Frontal cortex (tissue), 4 donors: ENCODE measurements around the gene FICD. TPM values are rescaled to one million over a fixed set of nuclear protein-coding genes. Genes with fewer than 3 reads are reported as not detected.
A peak's percentile ranks its signal among the peaks of the same experiment; 100 is the strongest.

ENCODE experiments used
- DNase-seq, 2 donors: peaks; one replicate each; pipeline ENCODE4 v3.0.0; 2012; ENCODE audit warnings: low spot score in 2 of 2
- FAIRE-seq: peaks from 2 replicates; lab custom pipeline; 2012; peaks lifted over from hg19 to GRCh38; lab: Jason Lieb, UNC
- total RNA-seq: library from RNA; depleted of rRNA; stranded (reverse); fragments of >200 nt; gene quantifications from one replicate; pipeline ENCODE4 v1.2.3, GENCODE V29; 2014
- donor health status: control.
- donor health status: control.
- donor health status: control.

The FICD gene
- total RNA-seq, 1 donor from 2014 or later: 5.3 TPM

DNA sequence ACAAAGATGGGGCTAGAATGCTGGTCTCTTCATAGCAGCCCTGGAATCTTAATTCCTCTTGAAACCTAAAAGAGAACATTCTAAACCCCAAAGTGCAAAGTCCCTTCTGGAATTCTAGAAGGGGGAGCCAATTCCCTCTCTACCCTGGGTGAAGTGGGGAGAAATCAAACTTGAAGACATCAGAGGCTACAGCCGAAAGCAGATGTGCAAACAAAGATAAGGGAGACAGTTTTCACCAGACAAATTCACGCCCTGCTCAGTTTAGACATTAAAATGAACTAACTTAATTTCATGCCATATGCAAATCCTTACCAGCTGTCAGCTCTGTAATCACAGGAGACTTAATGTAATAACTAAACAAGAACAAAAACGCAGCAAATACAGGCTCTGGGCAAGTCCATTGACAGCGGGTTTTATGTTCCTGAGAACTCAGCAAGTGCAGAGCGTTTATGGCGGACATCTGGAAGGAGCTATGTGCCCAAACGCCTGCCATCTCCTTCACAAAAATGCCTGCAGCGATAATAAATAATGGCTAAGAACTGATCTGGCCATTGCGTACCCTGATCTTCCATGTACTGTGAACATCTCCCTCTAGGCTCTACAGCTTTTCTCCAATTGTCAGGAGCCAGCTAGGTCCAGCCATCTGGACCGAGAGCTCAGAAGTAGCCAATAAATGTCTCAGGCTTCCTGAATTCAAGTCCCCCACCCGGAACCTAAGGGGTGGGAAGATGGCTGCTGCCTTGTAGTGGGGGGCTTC lies 19.1 kb upstream of the FICD start:
- DNase-seq: no peak

DNA sequence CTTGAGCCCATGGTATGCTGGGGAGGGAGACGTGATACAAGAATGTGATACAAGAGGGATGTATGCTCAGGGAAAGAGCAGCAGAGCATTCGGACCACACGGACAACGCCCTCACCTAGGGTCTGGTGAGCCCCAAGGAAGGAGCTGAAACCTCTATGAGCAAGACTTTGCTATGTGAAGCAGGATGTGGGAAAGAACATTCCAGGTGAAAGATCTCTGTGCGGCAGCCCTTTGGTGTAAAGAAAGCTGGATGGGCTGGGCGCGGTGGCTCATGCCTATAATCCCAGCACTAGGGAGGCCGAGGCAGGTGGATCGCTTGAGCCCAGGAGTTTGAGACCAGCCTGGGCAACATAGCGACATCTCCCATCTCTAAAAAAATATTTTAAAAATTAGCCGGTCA lies 16.9 kb upstream of the FICD start:
- FAIRE-seq: no peak
- no peak for DNase-seq

More for the DNA sequence above, 19.1 kb upstream of the FICD start:
- no peak for FAIRE-seq

DNA sequence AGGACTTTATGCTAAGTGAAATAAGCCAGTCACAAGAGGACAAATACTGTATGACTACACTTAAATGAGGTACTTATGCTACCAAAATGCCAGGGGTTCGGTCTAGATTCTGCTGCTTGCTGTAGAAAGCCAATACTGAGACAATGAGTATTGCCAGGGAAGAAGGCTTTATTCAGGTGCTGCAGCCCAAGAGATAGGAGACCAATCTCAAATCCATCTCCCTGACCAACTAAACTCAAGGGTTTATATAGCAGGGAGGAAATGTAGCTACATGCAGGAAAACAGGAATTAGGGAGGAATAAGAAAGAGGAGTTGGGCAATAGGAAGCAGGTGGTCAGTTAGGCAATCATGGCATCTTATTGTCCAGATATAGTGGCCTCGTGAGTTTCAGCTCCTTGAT lies 12.2 kb upstream of the FICD start:
- FAIRE-seq: no peak

DNA sequence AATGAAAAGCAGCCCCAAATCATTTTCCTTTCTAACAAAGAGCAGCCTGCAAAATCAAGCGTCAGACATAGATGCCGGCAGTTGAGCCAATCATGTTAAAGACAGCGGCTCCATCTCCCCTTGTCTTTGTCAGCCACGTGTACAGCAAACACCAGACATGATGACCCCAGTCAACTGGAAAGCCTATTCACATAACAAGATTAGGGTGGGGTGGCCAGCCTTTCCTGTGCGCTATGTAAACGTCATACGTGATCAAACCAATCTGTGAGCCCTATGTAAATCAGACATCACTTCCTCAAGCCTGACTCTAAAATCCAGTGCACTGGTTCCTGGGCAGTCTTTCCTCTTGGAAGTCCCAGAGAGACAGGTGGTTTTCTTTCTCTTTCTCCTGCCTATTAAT lies 9.9 kb upstream of the FICD start:
- FAIRE-seq: no peak
- no peak for DNase-seq

More for the DNA sequence above, 12.2 kb upstream of the FICD start:
- no peak for DNase-seq

DNA sequence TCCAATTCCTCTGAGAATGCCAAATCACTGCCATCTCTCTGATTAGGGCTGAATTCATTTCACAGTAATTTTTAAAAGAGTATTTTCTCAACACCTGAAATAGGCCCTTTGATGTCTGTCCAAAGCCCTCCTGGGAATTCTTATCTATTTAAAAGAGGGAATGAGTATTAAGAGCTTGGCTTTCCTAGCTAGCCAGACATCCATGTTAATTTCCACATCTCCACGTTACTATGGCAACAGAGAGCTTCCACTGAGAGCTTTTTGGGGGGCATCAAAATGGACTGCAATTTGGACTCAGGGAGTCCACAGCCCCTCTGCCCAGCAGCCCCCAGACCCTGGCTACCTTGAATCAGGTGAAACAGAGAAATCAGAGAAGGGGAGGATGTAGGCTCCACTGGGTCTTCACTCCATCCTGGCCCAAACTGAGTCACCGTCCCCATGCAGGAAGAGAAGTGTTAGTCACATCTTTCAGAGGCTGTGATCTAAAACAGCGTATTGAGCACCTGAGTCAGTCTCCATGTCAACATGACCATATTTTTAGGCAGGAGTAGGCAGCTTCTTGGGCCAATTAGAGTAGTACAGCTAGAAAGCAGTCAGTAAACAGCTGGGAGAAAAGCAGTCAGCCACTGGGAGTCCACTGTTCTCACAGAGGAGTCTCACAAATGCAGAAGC lies 7.0 kb upstream of the FICD start:
- DNase-seq (no peak), FAIRE-seq (no peak)

DNA sequence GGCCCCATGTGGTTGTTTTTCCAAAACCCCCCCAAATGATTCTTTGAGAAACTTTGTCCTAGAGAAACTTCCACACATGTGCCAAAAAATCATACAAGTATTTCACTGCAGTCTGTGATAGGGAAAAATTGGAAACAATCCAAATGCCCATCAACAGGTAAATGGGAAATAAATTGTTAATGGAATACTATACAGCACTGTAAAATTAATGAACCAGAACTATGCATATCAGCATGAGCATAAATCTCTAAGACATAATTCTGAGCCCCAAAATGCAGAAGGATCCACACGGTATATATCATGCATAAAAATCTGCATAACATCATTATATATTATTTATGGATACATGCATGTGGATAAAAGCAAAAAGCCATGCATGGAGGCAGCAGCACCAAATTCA lies 5.3 kb upstream of the FICD start:
- FAIRE-seq (no peak), DNase-seq (no peak)

DNA sequence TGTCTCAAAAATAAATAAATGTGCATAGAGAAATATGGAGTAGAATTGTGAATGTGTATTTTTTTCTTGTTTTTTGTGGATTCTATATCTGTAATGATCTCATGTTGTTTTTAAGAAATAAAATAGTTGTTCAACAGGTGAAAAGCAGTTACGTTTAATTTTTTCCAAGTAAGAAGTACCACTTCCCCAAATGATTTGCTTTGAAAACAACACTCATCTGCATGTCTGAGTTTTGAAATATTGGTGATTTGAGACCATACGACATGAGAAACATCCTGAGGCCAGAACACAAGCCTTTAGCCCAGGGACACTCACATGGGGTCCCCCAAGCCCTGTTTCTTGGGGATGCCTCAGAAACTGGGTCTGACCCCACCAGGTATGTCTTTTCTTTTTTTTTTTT lies 4.2 kb upstream of the FICD start:
- DNase-seq (no peak), FAIRE-seq (no peak)

DNA sequence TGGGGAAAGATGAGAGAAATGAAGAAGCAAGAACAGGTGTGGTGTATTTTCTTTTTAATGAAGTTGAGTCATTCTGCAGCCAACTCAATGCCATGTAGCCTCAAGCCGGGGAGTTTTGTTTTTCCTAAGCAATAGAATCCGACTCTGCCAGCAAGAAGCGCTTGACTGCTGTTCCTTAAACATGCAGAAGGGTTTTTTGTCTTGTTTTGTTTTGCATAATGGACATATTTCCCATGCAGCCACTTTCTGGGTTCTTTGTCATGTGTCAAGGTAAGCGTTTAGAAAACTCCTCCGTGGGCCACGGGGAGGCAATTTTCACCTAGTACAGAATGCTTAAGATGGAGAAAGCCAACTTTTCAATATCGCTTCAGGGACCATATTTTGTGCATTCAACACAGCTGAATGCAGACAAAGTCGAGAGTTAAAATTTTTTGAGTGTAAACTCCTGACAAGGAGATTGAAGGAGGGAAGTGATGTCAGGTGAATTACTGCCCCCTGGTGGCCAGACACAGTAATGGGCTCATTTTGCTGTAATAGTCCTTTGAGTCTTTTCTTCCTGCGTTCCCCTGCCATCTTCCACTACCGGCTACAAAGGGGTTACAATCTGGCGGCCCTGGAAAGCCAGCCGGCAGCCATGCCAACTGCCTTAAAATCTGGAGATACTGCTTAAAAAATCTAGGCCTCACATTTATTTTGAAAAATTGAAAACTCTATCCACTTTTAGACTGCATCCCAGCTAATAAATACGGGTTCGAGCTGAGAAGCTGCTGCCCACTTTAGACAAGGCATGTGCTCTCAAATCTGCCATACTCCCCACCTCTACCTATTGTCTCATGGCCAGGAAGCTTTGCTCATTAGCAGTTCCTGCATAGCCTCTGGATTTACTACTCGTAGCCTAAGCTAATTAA lies 3.2 kb upstream of the FICD start:
- DNase-seq (peak in 1 of 2 donors; percentile 61), FAIRE-seq (no peak)

DNA sequence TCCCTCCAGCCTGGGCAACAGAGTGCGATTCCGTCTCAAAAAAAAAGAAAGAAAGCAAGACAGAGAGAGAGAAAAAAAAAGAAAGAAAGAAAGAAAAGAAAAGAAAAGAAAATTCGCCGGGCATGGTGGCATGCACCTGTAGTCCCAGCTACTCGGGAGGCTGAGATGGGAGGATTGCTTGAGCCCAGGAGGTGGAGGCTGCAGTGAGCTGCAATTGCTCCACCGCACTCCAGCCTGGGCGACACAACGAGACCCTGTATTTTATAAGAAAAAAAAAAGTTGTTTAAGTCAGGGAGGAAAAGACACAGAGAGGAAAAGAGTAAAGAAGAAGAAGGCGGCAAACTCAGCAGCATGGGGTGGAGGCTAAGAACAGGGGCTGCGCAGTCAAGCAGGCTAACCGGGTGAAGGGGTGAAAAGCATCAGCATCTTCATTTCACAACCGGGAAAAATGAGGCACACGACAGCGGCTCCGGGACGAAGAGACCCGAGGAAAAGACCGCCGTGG lies 557 bp upstream of the FICD start:
- no peak for DNase-seq
- FAIRE-seq: no peak

DNA sequence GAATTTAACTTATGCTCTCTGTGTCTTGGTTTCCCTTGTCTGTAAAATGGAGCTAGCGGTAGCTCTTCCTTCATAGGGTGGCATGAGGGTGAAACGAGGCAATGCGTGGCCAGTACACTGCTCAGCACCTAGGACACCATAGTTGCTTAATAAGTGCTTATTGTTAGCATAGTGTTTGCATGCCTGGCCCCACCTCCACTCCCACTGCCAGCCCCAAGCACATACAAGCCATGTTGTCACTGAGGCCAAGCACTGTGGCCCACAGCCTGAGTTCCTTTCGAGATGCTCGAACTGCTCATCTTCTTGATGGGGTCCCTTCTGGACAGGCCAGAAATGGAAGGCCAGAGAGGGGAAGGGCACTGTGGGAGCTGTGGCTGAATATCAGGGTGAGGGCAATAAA lies 839 bp downstream of the FICD start:
- FAIRE-seq (no peak), DNase-seq (no peak)

DNA sequence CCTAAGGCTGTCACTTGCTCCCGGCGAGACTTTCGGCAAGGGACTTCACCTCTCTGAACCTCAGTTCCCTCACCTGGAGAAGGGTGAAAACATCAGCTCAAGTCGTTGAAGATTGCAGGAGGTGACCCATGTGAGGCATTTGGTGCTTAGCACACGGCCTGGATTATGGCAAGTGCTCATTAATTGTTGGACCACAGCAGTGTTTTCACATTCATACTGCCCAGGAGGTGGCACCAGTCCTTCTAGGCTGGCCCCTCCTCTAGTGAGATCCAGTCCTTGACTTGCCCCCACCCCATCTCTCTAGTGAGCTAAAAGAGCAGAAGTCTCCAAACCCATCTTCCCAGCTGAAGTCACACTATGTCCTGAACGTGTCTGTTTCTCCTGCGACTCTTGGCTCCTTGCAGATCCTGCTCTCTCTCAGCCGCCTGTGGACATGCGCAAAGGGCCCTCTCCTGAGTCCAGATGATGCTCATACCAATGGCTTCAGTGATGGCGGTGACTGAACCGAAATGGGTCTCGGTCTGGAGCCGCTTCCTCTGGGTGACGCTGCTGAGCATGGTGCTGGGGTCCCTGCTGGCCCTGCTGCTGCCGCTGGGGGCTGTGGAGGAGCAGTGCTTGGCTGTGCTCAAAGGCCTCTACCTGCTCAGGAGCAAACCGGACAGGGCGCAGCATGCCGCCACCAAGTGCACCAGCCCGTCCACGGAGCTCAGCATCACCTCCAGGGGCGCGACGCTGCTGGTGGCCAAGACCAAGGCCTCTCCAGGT lies 1.6 kb downstream of the FICD start:
- no peak for FAIRE-seq
- no peak for DNase-seq

DNA sequence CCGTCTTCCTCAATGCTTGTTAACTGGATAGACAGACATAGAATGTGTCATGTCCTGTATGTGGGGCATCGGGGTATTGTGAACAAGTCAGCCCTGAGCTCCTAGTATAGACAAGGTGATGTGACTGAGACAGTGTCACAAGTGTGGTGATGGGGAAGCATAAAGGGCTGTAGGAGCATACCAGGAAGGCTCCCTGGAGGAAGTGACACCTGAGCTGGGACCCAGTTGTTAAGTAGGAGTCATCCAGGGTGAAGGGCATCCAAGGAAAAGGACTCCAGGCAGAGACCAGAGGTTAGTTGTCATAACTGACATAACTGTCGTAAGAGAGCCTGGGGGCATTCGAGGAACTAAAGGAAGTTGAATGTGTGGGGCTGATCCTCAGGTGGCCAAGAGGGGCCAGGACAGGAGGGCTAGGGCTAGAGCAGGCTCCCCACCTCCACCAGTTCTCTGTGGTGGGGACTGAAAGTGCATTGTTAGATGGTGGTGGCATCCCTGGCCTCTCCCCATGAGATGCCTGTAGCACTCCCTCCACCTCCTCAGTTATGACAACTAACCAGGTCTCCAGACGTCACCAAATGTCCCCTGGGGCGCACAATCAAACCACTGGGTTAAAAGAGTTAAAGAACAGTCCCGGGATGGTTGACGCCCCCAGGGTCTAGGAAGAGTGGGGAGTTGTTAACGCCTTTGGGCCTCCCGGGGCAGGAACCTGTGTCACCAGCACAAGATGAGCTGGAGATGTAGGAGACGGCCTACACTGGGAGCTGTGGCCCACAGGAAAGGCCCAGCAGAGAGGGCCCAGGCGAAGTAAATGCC lies 2.4 kb downstream of the FICD start:
- DNase-seq (no peak), FAIRE-seq (no peak)

DNA sequence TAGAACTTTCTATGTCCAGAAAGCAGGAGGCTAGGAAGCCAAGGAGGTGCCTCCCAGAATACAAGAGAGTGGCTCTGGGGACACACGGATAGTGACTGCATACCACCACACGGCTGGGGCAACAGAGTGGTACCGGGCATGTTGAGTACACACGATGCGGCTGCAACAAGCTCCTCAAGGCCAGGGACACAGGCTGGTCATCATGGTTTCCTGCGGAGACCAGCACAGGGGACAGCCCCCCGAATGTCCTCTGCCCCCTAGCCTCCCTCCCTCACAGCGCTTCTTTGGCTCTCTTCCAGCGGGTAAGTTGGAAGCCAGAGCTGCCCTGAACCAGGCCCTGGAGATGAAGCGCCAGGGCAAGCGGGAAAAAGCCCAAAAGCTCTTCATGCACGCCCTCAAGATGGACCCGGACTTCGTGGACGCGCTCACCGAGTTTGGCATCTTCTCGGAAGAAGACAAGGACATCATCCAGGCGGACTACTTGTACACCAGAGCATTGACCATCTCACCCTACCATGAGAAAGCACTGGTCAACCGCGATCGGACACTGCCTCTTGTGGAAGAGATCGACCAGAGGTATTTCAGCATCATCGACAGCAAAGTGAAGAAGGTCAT lies 3.1 kb downstream of the FICD start:
- no peak for FAIRE-seq
- no peak for DNase-seq

DNA sequence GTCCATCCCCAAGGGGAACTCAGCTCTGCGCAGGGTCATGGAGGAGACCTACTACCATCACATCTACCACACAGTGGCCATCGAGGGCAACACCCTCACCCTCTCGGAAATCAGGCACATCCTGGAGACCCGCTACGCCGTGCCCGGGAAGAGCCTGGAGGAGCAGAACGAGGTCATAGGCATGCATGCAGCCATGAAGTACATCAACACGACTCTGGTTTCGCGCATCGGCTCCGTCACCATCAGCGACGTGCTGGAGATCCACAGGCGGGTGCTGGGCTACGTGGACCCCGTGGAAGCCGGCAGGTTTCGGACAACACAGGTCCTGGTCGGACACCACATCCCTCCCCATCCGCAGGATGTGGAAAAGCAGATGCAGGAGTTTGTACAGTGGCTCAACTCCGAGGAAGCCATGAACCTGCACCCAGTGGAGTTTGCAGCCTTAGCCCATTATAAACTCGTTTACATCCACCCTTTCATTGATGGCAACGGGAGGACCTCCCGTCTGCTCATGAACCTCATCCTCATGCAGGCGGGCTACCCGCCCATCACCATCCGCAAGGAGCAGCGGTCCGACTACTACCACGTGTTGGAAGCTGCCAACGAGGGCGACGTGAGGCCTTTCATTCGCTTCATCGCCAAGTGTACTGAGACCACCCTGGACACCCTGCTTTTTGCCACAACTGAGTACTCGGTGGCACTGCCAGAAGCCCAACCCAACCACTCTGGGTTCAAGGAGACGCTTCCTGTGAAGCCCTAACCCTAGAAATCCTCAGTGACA lies 3.8 kb downstream of the FICD start:
- FAIRE-seq: no peak
- DNase-seq: no peak

DNA sequence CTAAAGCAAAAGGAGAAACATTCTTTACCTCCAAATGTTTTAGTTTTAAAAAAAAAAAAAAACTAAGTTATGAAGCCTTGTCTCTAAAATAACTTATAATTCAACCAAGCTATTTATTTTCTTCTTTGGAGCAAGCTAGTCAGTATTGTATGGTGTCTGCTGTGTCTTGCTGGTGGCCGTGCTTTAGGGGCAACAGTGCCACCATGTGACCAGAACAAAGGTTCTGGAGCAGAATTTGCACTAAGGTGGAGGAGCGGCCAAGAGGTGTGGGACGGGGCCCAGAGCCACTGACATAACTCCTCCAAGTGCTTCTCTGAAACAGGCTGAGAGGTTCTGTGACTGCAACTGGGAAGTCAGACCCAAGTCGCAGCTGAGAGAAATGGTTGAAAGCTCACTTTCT lies 4.5 kb downstream of the FICD start:
- no peak for FAIRE-seq
- DNase-seq: no peak

DNA sequence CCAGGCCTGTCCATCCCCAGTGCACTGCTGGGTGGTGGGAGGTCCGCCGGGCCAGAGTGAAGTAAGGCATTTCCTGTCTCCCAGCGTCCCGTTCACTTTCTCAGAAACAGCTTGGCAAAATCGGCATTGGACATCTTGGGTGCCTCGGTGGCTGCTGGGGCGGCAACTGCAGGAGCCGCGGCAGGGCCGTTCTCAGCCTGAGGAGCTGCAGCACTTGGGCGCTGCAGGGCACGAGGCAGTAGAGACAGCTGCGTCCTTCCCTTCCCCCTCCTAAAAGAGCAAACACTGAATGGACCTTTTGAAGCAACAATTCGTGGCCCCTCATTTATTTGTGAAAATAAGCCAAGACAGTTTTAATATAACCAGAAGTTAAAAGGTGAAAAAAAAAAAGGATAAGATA lies 8.3 kb downstream of the FICD start:
- DNase-seq (no peak), FAIRE-seq (no peak)

DNA sequence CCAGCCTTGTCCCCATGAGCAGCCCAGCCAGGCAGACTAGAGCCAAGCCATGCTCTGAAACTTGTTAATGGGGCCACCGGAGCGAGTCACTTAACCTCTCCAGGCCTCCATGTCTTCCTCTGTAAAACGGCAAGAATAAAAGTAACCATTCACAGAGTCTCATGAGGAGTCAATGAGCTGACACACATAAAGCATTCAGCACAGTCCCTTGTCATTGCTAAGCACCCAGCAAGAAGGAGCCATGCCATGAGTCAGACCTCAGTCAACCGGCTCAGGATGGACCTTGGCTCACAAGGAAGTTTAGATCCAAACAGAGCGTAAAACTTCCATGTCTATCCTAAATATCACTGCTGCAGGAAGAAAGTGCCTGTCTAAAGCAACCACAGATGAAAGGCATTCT lies 10.6 kb downstream of the FICD start:
- no peak for DNase-seq
- FAIRE-seq: no peak
